Measurements from ENCODE around the gene TRIM54.
"Not testable (repeated sequence)": the region's sequence is repeated elsewhere in the genome, so short reads cannot be mapped to it uniquely, and the experiment has no call there.

TRIM54 gene

DNA sequence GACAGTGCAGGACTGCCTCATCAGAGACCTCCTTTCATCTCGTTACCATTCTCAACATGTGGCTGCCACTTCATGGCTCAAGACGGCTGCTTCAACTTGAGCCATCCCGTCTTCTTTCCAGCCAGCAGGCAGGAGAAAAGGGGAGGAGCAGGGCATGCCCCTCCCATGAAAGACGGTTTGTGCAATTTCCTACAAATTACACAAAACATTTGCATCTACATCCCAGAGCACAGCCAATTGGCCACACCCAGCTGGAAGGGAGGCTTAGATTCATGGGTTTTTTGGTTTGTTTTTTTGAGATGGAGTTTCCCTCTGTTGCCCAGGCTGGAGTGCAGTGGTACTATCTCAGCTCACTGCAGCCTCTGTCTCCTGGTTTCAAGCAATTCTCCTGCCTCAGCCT, 14.3 kb downstream of the TRIM54 start:
- peak; percentile 28 for DNase-seq (ENCODE audit: low read depth)
- TF ChIP-seq, protein P1, sequence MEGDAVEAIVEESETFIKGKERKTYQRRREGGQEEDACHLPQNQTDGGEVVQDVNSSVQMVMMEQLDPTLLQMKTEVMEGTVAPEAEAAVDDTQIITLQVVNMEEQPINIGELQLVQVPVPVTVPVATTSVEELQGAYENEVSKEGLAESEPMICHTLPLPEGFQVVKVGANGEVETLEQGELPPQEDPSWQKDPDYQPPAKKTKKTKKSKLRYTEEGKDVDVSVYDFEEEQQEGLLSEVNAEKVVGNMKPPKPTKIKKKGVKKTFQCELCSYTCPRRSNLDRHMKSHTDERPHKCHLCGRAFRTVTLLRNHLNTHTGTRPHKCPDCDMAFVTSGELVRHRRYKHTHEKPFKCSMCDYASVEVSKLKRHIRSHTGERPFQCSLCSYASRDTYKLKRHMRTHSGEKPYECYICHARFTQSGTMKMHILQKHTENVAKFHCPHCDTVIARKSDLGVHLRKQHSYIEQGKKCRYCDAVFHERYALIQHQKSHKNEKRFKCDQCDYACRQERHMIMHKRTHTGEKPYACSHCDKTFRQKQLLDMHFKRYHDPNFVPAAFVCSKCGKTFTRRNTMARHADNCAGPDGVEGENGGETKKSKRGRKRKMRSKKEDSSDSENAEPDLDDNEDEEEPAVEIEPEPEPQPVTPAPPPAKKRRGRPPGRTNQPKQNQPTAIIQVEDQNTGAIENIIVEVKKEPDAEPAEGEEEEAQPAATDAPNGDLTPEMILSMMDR (IDR thresholded peaks at IDR 0.05; ENCODE audit: low read length, missing control alignments) = no peak
- no peak overlapping the region for H3K4me3 ChIP-seq (replicated peaks; ENCODE audit: low read depth, low read length)

DNA sequence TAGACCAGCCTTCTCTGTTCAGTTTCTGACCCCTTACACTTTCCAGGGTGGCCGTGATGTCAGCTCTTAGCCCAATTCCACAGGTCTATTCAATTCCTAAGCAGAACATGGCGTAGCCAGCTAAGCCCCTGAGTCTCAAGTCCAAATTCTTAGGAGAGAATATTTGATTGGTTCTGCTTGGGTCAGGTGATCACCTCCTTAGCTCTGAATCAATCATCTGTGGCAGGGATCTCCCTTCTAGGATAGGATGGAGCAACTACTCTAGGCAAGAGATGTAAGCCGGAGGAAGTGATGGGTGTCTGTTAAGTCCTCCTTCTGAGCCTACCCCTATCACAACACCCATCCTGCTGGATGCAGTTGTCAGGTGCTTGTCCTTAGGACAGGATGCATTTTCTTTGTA, 15.0 kb downstream of the TRIM54 start:
- no peak for DNase-seq (ENCODE audit: low read depth)
- H3K4me3 ChIP-seq (replicated peaks; ENCODE audit: low read depth, low read length) = no peak overlapping the region
- TF ChIP-seq, protein P1 (IDR thresholded peaks at IDR 0.05; ENCODE audit: low read length, missing control alignments) = no peak

DNA sequence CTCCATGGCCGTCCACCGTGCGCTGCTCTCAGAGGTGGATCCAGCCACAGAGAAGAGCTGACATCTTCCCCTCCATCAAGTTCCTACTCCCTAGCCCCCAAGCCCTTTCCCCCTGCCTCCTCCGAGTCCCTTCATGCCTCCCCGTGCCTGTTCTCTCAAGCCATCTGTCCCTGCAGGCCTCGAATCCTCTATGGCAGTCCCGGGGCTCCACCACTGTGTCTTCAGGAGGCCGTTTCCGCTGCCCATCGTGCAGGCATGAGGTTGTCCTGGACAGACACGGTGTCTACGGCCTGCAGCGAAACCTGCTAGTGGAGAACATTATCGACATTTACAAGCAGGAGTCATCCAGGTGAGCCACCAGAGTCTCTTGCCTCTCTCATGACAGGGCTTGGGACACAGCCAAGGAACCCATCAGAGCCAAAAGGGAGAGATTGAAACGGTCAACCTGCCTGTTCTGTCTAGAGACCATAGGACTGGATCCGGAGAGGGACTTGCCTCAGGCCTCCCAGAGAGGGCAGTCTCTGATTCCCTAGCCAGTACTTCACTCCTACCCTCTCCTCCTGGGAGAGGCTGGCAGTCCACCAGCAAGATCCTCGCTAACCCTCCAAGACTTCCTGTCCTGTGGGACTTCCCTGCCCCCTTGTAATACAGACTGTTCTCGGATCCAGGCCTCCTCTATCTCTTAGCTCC, 16.3 kb downstream of the TRIM54 start:
- TF ChIP-seq, protein P1 (IDR thresholded peaks at IDR 0.05; ENCODE audit: low read length, missing control alignments) = no peak
- peak; percentile 38 for DNase-seq (ENCODE audit: low read depth)

DNA sequence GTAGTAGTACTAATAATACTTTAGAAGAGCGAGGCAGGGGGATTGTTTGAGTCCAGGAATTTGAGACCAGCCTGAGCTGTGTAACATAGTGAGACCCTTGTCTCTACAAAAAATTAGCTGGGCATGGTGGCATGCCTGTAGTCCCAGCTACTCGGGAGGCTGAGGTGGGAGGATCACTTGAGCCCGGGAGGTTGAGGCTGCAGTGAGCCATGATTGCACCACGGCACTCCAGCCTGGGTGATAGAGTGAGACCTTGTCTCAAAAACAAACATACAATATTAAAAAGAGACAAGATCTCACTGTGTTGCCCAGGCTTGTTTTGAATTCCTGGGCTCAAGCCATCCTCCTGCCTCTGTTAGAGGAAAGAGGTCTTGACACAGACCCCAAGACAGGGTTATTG, 18.4 kb downstream of the TRIM54 start:
- not testable (repeated sequence) for DNase-seq (ENCODE audit: low read depth)

More for the DNA sequence above, 16.3 kb downstream of the TRIM54 start:
- H3K4me3 ChIP-seq (replicated peaks; ENCODE audit: low read depth, low read length) = no peak overlapping the region

DNA sequence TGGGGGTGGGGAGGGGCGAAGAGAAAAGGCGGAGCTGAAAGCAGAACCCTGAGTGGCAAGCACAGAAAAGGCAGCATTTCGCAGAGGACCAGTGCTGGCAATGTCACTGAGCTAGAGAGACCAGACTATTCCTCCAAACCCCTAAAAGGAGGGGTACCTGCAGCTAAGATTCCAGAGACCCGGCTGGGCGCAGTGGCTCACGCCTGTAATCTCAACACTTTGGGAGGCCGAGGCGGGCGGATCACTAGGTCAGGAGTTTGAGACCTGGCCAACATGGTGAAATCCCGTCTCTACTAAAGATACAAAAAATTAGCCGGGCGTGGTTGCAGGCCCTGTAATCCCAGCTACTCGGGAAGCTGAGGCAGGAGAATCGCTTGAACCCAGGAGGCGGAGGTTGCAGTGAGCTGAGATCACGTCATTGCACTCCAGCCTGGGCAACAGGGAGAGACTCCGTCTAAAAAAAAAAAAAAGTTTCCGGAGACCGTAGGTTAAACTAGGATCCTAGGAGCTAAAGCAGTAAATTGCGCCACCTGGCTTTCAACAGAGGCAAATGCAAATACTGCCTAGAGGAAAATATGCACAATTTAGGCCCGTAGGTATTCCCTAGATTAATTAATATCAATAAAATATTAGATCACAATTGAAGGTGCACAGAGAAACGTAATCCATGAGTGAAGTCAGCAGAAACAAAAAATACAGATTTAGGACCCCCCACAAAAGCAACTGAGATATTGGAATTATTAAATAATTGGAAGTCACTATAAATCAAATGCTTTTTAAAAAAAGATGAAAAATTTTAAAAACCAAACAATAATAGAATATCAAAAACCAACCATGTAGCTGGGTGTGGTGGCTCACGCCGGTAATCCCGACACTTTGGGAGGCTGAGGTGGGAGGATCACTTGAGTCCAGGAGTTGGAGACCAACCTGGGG, 21.1 kb downstream of the TRIM54 start:
- no peak overlapping the region for H3K4me3 ChIP-seq (replicated peaks; ENCODE audit: low read depth, low read length)
- peak; percentile 80 for DNase-seq (ENCODE audit: low read depth)
- TF ChIP-seq, protein P1 (IDR thresholded peaks at IDR 0.05; ENCODE audit: low read length, missing control alignments) = peak; percentile 84

More for the DNA sequence above, 18.4 kb downstream of the TRIM54 start:
- not testable (repeated sequence) for H3K4me3 ChIP-seq (replicated peaks; ENCODE audit: low read depth, low read length)

DNA sequence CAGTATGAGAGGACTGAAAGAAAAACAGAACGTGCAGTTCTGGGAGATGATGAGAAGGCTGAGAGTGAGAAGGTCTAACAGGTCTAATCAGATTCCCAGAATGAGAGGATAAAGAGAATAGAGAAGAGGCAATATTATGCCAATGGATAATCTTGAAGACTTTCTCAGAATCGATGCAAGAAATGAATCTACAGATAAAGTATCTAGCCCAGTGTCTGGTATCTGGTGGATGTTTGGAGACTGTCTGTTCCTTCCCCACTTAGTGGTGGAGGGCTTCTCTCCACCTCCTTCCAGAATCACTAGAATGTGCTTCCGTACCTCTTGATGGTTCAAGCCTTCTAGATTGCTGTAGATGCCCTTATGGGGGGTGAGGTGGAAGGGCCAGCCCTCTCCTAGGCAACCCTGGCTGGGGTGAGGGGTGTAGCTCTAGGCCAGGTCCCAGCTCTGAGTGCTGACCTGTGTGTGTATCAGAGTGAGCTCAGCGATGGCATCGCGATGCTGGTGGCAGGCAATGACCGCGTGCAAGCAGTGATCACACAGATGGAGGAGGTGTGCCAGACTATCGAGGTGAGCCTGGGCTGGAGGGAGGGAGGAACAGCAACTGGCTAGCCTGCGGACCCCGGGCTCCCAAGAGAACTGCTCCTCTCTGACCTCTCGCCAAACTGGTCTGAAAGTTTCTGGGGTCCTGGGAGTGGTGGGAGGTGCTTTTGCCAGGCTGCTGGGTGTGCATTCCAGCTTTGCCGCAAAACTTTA, 22.4 kb downstream of the TRIM54 start:
- TF ChIP-seq, protein P1 (IDR thresholded peaks at IDR 0.05; ENCODE audit: low read length, missing control alignments) = no peak
- DNase-seq (ENCODE audit: low read depth) = no peak
- H3K4me3 ChIP-seq (replicated peaks; ENCODE audit: low read depth, low read length) = no peak overlapping the region

DNA sequence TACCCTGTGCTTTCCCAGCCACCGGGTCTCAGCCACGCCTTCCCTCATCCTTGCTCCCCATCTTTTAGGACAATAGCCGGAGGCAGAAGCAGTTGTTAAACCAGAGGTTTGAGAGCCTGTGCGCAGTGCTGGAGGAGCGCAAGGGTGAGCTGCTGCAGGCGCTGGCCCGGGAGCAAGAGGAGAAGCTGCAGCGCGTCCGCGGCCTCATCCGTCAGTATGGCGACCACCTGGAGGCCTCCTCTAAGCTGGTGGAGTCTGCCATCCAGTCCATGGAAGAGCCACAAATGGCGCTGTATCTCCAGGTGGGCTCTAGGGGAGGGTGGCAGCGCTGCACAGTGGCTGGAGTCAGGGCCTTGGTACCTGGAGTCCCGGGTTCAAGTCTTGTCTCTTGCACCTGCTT, 23.3 kb downstream of the TRIM54 start:
- TF ChIP-seq, protein P1 (IDR thresholded peaks at IDR 0.05; ENCODE audit: low read length, missing control alignments) = no peak
- no peak for DNase-seq (ENCODE audit: low read depth)
- no peak overlapping the region for H3K4me3 ChIP-seq (replicated peaks; ENCODE audit: low read depth, low read length)
